GM23338 (cell line): ENCODE measurements around the gene RPTOR.

ENCODE experiments used
- EZH2 ChIP-seq: fragments of 200-600 bp; sonication (generic); IDR thresholded peaks from one replicate; pipeline ENCODE4 v1.8.0; 2017; ENCODE audit warnings: antibody characterized with exemption, mild to moderate bottlenecking, low read depth; ENCODE audit not compliant: unreplicated experiment
- TF ChIP-seq, protein P1 (sequence below), 2 experiments: fragments of 200-600 bp in 1 of 2; sonication (generic) in 1 of 2; conservative IDR thresholded peaks; 2 replicates each; pipeline versions ENCODE4 v1.5.1 to v1.6.1; 2016 to 2017; ENCODE audit warnings: antibody characterized with exemption in 2 of 2, low read depth in 2 of 2, mild to moderate bottlenecking in 2 of 2, moderate library complexity in 1 of 2

DNA sequence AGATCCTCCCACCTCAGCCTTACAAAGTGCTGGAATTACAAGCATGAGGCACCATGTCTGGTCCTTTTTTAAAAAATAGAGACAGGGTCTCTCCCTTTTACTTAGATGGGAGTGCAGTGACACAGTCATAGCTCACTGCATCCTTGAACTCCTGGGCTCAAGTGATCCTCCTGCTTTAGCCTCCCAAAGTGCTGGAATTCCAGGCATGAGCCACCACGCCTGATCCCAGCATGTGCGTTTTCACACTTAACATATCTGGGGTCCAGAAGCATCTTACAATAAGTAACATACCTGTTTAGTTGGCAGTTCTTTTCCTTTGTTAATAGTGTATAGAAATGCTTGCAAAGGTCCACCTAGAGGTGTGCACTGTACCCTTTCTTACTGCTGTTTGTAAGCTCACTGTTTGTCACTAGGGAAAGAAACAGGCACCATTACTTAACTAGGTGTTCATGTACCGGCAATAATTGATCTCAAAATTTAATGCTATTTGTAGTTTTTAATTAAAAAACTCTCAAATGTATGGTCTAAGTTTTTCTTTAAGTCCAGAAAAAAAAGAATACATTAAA, 221.7 kb downstream of the RPTOR start:
- TF ChIP-seq, protein P1, sequence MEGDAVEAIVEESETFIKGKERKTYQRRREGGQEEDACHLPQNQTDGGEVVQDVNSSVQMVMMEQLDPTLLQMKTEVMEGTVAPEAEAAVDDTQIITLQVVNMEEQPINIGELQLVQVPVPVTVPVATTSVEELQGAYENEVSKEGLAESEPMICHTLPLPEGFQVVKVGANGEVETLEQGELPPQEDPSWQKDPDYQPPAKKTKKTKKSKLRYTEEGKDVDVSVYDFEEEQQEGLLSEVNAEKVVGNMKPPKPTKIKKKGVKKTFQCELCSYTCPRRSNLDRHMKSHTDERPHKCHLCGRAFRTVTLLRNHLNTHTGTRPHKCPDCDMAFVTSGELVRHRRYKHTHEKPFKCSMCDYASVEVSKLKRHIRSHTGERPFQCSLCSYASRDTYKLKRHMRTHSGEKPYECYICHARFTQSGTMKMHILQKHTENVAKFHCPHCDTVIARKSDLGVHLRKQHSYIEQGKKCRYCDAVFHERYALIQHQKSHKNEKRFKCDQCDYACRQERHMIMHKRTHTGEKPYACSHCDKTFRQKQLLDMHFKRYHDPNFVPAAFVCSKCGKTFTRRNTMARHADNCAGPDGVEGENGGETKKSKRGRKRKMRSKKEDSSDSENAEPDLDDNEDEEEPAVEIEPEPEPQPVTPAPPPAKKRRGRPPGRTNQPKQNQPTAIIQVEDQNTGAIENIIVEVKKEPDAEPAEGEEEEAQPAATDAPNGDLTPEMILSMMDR (conservative IDR thresholded peaks at IDR 0.05; ENCODE audit: low read depth in 2 of 2): no peak
- TF ChIP-seq EZH2: no peak
